GM19035 (cell line): Measurements from ENCODE around the gene DNAJC13.

Experiments
- ATAC-seq: cut with Tn5 transposase; IDR thresholded peaks from one replicate; pipeline ENCODE4 v1.9.1; 2021; ENCODE audit not compliant: unreplicated experiment

DNAJC13 gene

DNA sequence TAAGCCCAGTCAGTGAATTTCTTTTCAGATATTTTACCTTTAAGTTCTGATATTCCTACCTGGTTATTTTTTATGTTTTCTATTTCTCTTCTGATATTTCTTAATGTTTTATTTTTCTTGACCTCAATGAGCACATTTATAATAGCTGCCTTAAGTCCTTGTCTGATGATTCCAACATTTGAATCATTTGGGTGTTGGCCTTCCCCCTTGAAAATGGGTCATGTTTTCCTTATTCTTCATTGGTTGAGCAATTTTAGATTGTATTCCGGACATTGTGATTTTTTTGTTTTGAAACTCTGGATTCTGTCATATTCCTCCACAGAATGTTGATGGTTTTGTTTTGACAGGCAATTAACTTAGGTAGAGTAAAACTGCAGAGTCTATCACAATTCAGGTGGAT lies 170.1 kb downstream of the DNAJC13 start:
- no peak for ATAC-seq
